HFFc6 (cell line): ENCODE results near the gene TMCO4. TPM values are rescaled to one million over a fixed set of nuclear protein-coding genes. Genes with fewer than 3 reads are reported as not detected.

Experiments used
- DNase-seq: peaks from one replicate; pipeline ENCODE4 v3.0.0-alpha.2; 2018
- H3K27ac Mint-ChIP-seq: 2 replicates; pipeline ENCODE4 v1.8.0; 2020; ENCODE audit warnings: mild to moderate bottlenecking, mixed read lengths
- H3K27me3 Mint-ChIP-seq: 2 replicates; pipeline ENCODE4 v1.8.0; 2021; ENCODE audit warnings: mild to moderate bottlenecking, moderate library complexity, mixed read lengths; ENCODE audit not compliant: insufficient read depth
- H3K36me3 Mint-ChIP-seq: 2 replicates; pipeline ENCODE4 v1.8.0; 2021; ENCODE audit warnings: low read depth, mixed read lengths
- H3K4me1 Mint-ChIP-seq: 2 replicates; pipeline ENCODE4 v1.8.0; 2020; ENCODE audit warnings: low read depth, mixed read lengths
- H3K4me3 Mint-ChIP-seq: 2 replicates; pipeline ENCODE4 v1.8.0; 2020; ENCODE audit warnings: mild to moderate bottlenecking, moderate library complexity, mixed read lengths
- H3K9me3 Mint-ChIP-seq: 2 replicates; pipeline ENCODE4 v1.8.0; 2020; ENCODE audit warnings: mild to moderate bottlenecking, mixed read lengths
- total RNA-seq, 6 experiments: library from RNA; stranded (reverse); fragmentation: NEBNext Ultra II Directional; extraction: Animal tissue kit (Norgen Biotek cat#: 25700); gene quantifications; 2 replicates in 1 of 6; 3 replicates in 5 of 6; pipeline ENCODE4 v1.2.3, GENCODE V29; 2021
- TF ChIP-seq, protein P1 (sequence below): fragments of 200-600 bp; sonication (generic); IDR thresholded peaks from 2 replicates; pipeline ENCODE4 v1.5.0; 2021; ENCODE audit warnings: antibody characterized with exemption, mild to moderate bottlenecking

The TMCO4 gene
- total RNA-seq, 6 experiments from 2014 or later = 17.4 to 30.6 (median 27.8) TPM

- no peak for DNase-seq
- no peak overlapping the region for H3K4me3 Mint-ChIP-seq
- no peaks in the 10 kb centered on the region for H3K4me1 Mint-ChIP-seq
- TF ChIP-seq, protein P1, sequence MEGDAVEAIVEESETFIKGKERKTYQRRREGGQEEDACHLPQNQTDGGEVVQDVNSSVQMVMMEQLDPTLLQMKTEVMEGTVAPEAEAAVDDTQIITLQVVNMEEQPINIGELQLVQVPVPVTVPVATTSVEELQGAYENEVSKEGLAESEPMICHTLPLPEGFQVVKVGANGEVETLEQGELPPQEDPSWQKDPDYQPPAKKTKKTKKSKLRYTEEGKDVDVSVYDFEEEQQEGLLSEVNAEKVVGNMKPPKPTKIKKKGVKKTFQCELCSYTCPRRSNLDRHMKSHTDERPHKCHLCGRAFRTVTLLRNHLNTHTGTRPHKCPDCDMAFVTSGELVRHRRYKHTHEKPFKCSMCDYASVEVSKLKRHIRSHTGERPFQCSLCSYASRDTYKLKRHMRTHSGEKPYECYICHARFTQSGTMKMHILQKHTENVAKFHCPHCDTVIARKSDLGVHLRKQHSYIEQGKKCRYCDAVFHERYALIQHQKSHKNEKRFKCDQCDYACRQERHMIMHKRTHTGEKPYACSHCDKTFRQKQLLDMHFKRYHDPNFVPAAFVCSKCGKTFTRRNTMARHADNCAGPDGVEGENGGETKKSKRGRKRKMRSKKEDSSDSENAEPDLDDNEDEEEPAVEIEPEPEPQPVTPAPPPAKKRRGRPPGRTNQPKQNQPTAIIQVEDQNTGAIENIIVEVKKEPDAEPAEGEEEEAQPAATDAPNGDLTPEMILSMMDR = no peak
- H3K36me3 Mint-ChIP-seq = peaks cover 24% of the 10 kb centered on the region
- H3K27me3 Mint-ChIP-seq = peaks cover 3% of the 10 kb centered on the region; the same call in 1 of the 2 replicates
- no peak overlapping the region for H3K27ac Mint-ChIP-seq
- peaks cover 5% of the 10 kb centered on the region; the same call in 1 of the 2 replicates for H3K9me3 Mint-ChIP-seq
Observed at GRCh38 chr1:19698181-19698580, 101.5 kb downstream of the TMCO4 start.

DNA sequence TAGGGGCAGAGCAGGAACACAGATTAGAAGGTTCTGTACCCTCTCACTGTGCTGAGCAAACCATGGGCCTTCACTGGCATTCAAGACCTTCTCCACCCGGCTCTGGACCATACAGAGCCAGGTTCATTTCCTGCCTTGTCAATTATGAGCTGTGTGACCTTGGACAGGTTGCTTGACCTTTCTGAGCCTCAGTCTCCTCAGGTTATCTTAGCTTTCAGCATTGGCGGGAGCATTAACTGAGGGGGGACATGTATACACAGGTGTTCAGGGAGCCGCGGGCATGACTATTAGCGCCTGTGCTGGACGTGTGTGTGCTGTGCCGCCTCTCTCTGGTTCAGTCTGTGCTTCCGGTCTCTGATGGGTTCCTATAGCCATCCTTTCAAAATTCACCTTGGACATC, 102.9 kb downstream of the TMCO4 start:
- no peak for DNase-seq
- peaks cover 29% of the 10 kb centered on the region for H3K36me3 Mint-ChIP-seq
- peaks cover 3% of the 10 kb centered on the region; the same call in 1 of the 2 replicates for H3K27me3 Mint-ChIP-seq
- H3K4me1 Mint-ChIP-seq = no peaks in the 10 kb centered on the region
- TF ChIP-seq, protein P1 = no peak
- H3K27ac Mint-ChIP-seq = no peak overlapping the region
- peaks cover 5% of the 10 kb centered on the region; the same call in 1 of the 2 replicates for H3K9me3 Mint-ChIP-seq
- no peak overlapping the region for H3K4me3 Mint-ChIP-seq

DNA sequence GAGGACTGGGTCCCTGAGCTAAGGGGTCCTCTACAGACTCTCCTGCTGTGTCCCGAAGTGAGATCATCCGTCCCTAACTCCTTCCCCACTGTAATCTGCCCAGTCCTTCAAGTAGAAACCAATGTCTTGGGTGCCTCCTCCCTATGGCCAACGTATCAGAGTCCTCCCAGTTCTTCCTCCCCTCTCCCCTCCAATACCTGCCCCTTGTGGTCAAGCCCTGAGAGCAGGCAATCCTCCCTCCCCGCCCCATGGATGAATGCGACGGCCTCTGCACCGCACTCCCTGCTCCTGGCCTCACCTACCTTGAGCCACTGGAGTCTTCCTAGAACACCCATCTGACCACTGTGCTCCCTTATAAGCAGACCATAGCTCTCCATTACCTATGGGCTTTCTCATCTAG, 103.9 kb downstream of the TMCO4 start:
- H3K27ac Mint-ChIP-seq = no peak overlapping the region

DNA sequence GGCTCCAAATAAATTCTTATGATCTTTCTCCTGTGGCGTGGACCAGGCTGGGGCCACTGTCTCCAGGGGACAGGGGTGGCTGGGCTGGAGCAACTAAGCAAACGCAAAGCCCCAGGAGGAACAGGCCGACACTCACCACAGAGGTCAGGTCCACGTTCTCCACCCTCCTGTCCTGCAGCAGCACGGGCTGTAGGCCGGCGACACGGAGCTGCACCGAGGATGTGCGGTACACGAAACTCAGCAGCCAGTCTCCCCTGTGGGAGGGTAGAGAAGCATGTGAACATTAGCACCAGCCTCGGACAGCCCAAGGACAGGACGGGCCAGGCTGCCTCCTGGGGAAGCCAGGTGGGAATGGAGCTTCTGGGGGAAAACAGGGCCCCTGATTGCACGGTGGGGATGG, 105.4 kb downstream of the TMCO4 start:
- Mint-ChIP-seq H3K9me3 (peaks cover 5% of the 10 kb centered on the region; the same call in 1 of the 2 replicates), H3K27ac (no peak overlapping the region), H3K4me1 (no peaks in the 10 kb centered on the region), H3K27me3 (peaks cover 3% of the 10 kb centered on the region; the same call in 1 of the 2 replicates), H3K36me3 (peaks cover 40% of the 10 kb centered on the region), H3K4me3 (no peak overlapping the region)
- TF ChIP-seq, protein P1 = no peak
- no peak for DNase-seq

More for the DNA sequence above, 103.9 kb downstream of the TMCO4 start:
- no peak overlapping the region for H3K4me3 Mint-ChIP-seq
- H3K9me3 Mint-ChIP-seq = peaks cover 5% of the 10 kb centered on the region; the same call in 1 of the 2 replicates
- H3K27me3 Mint-ChIP-seq = peaks cover 6% of the 10 kb centered on the region; the same call in 1 of the 2 replicates
- H3K4me1 Mint-ChIP-seq = no peaks in the 10 kb centered on the region
- peaks cover 37% of the 10 kb centered on the region for H3K36me3 Mint-ChIP-seq
- TF ChIP-seq, protein P1 = no peak
- no peak for DNase-seq

- TF ChIP-seq, protein P1 = no peak
- no peak for DNase-seq
- Mint-ChIP-seq H3K27ac (no peak overlapping the region), H3K4me1 (no peaks in the 10 kb centered on the region), H3K4me3 (no peak overlapping the region), H3K27me3 (peaks cover 3% of the 10 kb centered on the region; the same call in 1 of the 2 replicates), H3K36me3 (peaks cover 34% of the 10 kb centered on the region), H3K9me3 (peaks cover 4% of the 10 kb centered on the region; the same call in 1 of the 2 replicates)
Observed at GRCh38 chr1:19690342-19690741, 109.4 kb downstream of the TMCO4 start.
